Hematopoietic multipotent progenitor cell treated with erythropoietin and hydrocortisone succinate and interleukin-3 and kit ligand, for 6 days (in vitro differentiated cells): ENCODE measurements around the gene CADPS.

Experiments
- DNase-seq: peaks from one replicate; pipeline ENCODE4 v3.0.0-alpha.2; 2015

CADPS gene

DNA sequence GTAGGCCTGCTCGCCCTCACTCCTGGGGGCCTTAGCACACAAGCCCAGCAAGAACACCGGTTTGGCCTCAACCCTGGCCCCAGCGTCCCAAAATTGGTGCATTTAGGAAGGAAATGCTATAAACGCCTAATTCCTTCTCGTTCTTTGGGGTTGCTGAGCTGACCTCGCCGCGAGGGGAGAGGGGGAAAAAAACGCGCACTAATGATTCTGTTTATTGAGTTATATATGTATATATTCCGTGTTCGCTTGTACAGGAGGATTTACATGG is 505.8 kb downstream of the CADPS start:
- no peak for DNase-seq

DNA sequence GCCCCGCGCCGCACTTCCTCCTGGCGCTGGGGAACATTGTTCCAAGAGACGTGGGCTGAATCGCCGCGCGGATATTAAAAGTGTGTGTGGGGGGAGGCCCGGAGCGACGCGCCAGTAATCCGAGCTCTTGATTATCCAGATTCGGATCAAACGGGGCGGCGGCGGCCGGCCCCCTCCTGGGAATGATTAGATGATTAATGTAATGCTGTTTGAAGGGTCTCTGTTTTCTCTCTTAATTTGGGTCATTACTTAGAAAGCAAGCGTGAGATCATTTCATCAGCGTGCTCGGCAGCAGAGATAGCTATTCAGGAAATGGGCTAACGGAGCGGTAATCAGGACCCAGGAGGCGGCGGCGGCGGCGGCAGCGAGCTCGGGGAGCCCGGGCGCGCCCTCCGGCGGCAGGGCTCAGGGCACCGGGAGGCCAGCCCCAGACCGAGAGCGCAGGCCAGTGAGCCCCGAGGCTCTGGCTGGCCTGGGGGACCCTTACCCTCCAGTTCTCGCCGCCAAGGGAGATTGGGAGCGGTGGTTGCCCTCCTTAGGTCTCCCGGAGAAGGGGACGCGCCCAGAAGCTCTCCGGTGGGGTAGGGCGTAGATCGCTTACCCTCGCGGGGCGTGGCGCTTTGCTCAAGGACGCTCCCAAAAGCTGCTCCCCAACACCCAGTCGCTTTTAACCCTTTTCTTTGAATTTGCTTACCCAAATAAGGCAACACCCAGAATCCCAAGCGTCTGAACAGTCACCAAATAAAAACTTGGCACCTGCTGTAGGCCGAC is 506.3 kb downstream of the CADPS start:
- peak; percentile 26 for DNase-seq

DNA sequence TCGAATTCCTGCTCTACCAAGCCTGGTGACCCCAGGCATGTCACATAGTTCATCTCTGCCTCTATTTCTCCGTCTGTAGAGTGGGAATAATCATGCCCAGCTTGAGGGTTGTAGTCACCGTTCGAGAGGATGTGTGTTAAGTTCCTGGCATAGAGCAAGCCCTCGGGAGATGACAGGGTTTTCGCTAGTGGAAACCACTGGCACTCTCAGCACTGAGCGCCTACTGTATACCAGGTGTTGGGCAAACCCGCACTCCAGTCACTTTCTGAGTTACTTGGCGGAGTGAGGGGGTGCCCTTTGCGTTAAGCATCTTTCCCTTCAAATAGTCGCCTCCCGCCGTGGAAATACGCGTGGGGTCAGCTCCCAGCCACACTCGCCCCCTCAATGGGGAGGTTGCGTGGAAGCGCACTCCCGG is 506.9 kb downstream of the CADPS start:
- no peak for DNase-seq

DNA sequence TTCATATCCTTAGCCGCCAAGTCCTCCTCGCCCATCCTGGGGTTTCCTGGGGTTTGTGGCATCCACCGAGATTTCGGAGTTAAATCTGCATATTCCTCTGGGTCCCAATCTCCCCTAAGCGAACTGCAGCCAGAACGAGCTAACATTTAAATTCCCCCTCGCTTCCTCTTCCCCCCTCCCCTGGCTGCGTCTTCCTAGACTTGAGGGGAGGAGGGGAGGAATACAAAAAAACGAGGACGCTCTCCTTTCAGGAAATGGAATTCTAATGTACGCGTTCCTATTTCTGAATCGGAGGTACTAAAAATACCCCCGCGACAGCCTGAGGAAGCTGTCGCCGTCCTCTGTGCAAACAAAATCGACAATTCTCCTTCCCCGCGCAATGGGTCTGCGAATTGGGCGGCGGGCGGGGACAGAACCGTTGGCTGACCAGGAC is 507.4 kb downstream of the CADPS start:
- DNase-seq, result no peak

DNA sequence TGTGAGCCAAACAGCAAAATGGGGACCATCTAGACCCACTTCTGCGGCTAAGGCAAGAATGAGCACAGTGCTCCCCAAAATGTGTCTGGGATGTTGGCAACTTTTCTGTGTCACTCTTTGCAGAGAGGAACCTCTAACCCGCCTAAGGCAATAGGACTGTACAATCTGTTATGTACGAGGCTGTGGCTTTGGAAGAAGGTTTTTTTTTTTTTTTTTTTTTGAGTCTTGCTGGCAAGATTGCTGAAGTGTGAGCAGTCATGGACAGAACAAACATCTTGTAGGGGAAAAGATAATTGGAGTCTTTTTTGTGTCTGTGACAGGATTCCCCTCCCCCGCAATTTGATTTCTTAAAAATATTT is 509.1 kb downstream of the CADPS start:
- DNase-seq, result no peak

DNA sequence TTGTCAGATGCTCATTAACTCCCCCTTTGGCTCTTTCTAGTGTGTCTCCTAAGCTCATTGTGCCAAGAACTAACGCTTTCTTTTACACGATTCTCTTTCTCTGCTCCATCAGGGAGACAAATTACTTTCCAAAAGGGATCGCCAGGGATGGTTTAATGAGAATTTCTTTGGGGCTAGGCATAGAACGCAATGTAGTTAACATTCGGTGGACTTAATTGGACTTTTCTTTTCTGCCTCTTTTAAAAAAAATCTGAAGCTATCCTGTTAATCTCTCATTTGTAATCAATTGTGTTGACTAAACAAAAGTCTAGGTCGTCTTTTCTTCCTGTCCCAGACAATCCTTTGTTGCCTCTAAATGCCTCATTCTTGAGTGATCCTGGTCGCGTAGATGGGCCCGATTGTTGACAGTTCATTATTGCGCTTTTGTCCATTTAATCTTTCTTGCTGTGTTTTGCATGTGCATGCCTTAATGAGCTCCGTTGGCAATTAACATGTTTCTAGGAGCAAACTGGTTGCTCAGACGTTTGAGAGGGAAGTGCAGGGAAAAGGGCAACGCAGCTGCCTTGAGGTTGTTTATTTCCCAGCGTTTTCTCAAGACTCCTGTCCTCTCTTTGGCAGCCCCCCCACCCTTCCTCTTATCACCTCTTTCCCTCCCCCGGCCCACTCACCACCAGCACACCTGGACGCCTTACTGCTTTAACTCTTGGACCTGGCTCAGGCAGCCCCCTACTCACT is 509.7 kb downstream of the CADPS start:
- DNase-seq, result no peak

DNA sequence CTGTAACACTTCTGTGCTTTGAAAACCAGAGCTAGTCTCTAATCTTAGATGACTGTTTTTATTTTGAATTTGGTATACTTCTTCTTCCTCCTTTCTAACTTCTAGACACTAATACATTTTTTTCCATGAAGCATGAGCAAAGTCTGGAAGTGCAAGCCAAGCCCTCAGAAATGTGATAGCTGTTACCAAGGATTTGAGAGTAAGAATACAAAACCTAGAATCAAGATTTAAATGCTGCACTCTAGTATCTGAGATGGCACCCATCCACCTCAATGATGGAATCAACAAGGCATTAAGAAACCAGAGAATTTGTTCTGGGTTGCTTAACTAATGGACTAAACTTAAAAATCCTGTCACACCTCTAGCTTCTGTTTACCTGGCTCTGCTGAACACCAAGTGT is 511.0 kb downstream of the CADPS start:
- no peak for DNase-seq

DNA sequence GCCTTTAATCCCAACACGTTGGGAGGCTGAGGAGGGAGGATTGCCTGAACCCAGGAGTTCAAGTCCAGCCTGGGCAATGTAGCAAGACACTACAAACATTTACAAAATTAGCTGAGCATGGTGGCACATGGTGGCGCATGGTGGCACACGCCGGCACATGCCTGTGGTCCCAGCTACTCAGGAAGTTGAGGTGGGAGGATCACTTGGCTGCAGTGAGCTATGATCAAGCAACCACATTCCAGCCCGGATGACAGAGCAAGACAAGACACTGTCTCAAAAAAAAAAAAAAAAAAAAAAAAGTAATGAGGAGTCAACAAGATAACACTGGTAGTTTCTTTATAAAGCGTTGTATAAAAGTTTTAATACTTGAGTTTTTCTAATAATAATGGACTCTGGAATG is 511.9 kb downstream of the CADPS start:
- no peak for DNase-seq

DNA sequence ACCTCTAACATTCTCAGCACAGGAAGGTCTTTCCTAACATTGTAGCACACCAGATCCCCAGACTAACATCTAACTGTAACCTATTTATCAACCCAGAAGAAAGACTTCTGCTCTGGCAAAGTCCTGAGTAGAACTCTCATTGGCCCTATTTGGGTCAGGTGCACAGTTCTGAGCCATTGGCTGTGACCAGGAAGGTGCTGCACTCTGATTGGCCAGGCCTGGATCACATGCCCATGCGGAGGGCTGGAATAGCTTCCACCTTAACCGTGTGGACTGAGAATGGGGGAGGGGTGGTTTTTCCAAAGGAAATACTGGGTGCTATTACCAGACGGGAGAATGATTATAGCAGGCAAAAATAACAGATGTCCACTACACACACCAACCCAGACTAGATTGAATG is 513.4 kb downstream of the CADPS start:
- no peak for DNase-seq

DNA sequence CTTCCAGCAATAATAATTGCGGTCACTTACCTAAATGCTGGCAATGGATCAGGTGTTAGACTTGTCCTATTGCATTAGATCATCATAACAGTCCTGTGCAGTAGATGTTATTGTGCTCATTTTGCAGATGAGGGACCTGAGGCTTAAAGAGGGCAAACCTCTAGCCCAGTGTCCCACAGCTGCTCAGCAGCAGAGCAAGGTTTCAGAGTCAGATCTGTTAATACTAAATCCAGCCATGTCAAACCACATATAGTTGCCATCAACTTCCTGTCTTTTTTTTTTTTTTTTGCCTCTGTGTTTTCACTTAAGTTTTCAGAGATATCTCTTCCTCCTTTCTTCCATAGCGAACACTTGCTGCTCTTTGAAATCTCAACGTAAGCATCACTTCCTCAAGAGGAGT is 514.0 kb downstream of the CADPS start:
- no peak for DNase-seq

DNA sequence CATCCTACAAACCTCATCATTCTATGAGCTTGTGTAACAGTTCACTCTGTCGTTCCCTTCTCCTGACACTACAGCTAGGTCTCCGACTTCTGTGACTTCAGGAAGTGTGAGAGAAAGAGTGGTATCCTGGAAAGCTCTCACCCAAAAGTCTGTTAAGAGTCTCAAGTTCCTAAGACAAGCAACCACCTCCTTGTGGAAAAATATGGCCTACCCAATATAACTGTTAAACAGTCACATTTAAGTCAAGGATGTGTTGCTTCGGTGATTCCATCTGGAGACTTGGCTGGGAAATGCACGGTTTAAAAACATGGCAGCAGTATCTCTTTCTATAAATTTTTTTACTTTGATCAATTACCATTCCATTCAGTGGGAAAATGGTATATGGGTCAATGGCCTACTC is 515.7 kb downstream of the CADPS start:
- DNase-seq, result no peak

DNA sequence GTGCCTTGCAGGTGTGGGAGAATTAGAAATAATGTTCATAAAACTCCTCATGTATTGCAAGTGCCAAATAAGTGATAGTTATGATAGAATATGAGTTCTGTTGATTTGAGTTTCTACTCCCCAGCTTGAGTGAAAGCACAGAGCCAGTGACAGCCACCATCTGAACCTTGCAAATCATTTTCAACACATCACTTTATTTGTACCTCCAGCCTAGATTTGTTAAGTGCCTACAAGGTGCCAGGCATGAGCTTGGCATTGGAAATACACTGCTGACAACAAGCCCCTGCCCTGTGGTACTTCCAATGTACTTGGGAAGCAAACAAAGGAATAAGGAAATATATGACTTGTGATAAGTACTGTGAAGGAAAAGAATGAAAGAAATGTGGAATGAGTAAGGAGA is 518.9 kb downstream of the CADPS start:
- DNase-seq, result no peak

DNA sequence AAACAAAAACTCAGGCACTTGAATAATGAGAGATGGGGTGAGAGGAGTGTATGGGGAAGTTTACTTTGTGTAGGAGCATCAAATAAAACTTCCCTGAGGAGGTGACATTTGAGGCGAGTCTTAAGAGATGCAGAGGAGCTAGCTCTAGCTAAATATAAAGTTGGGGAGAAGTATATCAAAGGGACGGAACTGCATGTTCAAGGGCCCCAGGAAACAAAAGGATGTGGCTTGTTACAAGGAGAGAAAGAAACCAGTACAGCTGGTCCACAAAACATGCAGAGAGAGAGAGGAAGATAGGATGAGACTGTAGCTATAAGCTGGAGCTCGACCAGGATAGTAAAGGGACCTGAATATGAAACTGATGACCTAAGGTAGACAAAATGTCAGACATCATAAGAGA is 519.5 kb downstream of the CADPS start:
- DNase-seq, result no peak
